ENCODE results near the gene FARP1.
"Not testable (repeated sequence)": the region's sequence is repeated elsewhere in the genome, so short reads cannot be mapped to it uniquely, and the experiment has no call there.

Gene FARP1

GRCh38 chr13:98222816-98223215 lies 79.9 kb downstream of the FARP1 start:
- no peak for DNase-seq (ENCODE audit: low read depth)
- H3K4me3 ChIP-seq (ENCODE audit: low read length): no peak overlapping the region
- no peak for TF ChIP-seq CTCF (conservative IDR thresholded peaks at IDR 0.05; ENCODE audit: low read depth, low read length)

- TF ChIP-seq CTCF (conservative IDR thresholded peaks at IDR 0.05; ENCODE audit: low read depth, low read length): no peak
- DNase-seq (ENCODE audit: low read depth): no peak
- no peak overlapping the region for H3K4me3 ChIP-seq (ENCODE audit: low read length)
These were observed 80.8 kb downstream of the FARP1 start for GRCh38 chr13:98223741-98224140.

- no peak for TF ChIP-seq CTCF (conservative IDR thresholded peaks at IDR 0.05; ENCODE audit: low read depth, low read length)
- no peak overlapping the region for H3K4me3 ChIP-seq (ENCODE audit: low read length)
- no peak for DNase-seq (ENCODE audit: low read depth)
These were observed 81.7 kb downstream of the FARP1 start for GRCh38 chr13:98224557-98224956.

GRCh38 chr13:98225036-98225940 lies 82.4 kb downstream of the FARP1 start:
- DNase-seq (ENCODE audit: low read depth): no peak
- no peak overlapping the region for H3K4me3 ChIP-seq (ENCODE audit: low read length)
- TF ChIP-seq CTCF (conservative IDR thresholded peaks at IDR 0.05; ENCODE audit: low read depth, low read length): no peak

- H3K4me3 ChIP-seq (ENCODE audit: low read length): no peak overlapping the region
- DNase-seq (ENCODE audit: low read depth): no peak
- TF ChIP-seq CTCF (conservative IDR thresholded peaks at IDR 0.05; ENCODE audit: low read depth, low read length): no peak
These were observed 83.6 kb downstream of the FARP1 start for GRCh38 chr13:98226496-98226895.

GRCh38 chr13:98228661-98229341 lies 85.9 kb downstream of the FARP1 start:
- no peak for DNase-seq (ENCODE audit: low read depth)
- H3K4me3 ChIP-seq (ENCODE audit: low read length): no peak overlapping the region
- no peak for TF ChIP-seq CTCF (conservative IDR thresholded peaks at IDR 0.05; ENCODE audit: low read depth, low read length)

- not testable (repeated sequence) for DNase-seq (ENCODE audit: low read depth)
These were observed 87.9 kb downstream of the FARP1 start for GRCh38 chr13:98230762-98231161.

More at GRCh38 chr13:98230762-98231161, 87.9 kb downstream of the FARP1 start:
- H3K4me3 ChIP-seq (ENCODE audit: low read length): not testable (repeated sequence)

Data from retinal pigment epithelial cell (primary cell).